H1 (cell line): ENCODE measurements around the gene MANEAL. TPM values are rescaled to one million over a fixed set of nuclear protein-coding genes. Genes with fewer than 3 reads are reported as not detected.

Experiments used
- CTCF ChIA-PET: fragments of 300-600 bp; sonication (Branson Sonifier 250); formaldehyde crosslinking; loops from one replicate; lab custom pipeline; 2021; ENCODE audit not compliant: partially characterized antibody; lab: Charles Lee
- POLR2A ChIA-PET: fragments of 300-600 bp; sonication (Branson Sonifier 250); formaldehyde crosslinking; loops from one replicate; lab custom pipeline; 2021; ENCODE audit warnings: inconsistent platforms; ENCODE audit not compliant: partially characterized antibody; lab: Charles Lee
- DNase-seq, 2 experiments: peaks; one replicate each; pipeline versions ENCODE4 v3.0.0 to v3.0.0-alpha.2; 2010 to 2022; ENCODE audit warnings: low spot score in 2 of 2, low read depth in 1 of 2, mixed read lengths in 1 of 2
- FAIRE-seq: peaks from 2 replicates; lab custom pipeline; 2011; peaks lifted over from hg19 to GRCh38; lab: Jason Lieb, UNC
- H2AFZ ChIP-seq: 2 replicates; pipeline ENCODE4 v1.8.1; 2012; ENCODE audit warnings: low read length, inconsistent platforms
- H2AK5ac ChIP-seq: 2 replicates; pipeline ENCODE4 v1.6.1; 2013; ENCODE audit warnings: low read depth, low read length
- H2BK120ac ChIP-seq: replicated peaks from 2 replicates; pipeline ENCODE3; 2013; ENCODE audit warnings: low read depth, low read length, inconsistent platforms
- H2BK12ac ChIP-seq: 2 replicates; pipeline ENCODE4 v1.6.1; 2013; ENCODE audit warnings: low read depth, low read length
- H2BK15ac ChIP-seq: 2 replicates; pipeline ENCODE4 v1.6.1; 2013; ENCODE audit warnings: low read length
- H2BK20ac ChIP-seq: 2 replicates; pipeline ENCODE4 v1.6.1; 2013; ENCODE audit warnings: low read length
- H2BK5ac ChIP-seq: 2 replicates; pipeline ENCODE4 v1.6.1; 2013; ENCODE audit warnings: low read depth, low read length
- H3K14ac ChIP-seq: 2 replicates; pipeline ENCODE4 v1.6.1; 2013; ENCODE audit warnings: inconsistent platforms; ENCODE audit not compliant: insufficient read length
- H3K18ac ChIP-seq: 2 replicates; pipeline ENCODE4 v1.6.1; 2013; ENCODE audit warnings: low read length; ENCODE audit errors: extremely low read depth
- H3K23ac ChIP-seq: 2 replicates; pipeline ENCODE4 v1.6.1; 2013; ENCODE audit warnings: inconsistent platforms; ENCODE audit not compliant: insufficient read length
- H3K23me2 ChIP-seq: 2 replicates; pipeline ENCODE4 v1.6.1; 2013; ENCODE audit warnings: low read depth, low read length
- H3K27ac ChIP-seq: 2 replicates; pipeline ENCODE4 v1.6.1; 2011; ENCODE audit warnings: low read depth, low read length, inconsistent platforms
- H3K27me3 ChIP-seq, 4 experiments: replicated peaks in 1 of 4; 1 replicate in 1 of 4; 2 replicates in 3 of 4; pipeline versions ENCODE4 v1.6.1 to v1.8.1; 2011 to 2013; ENCODE audit warnings: low read length in 3 of 4, mild to moderate bottlenecking in 3 of 4, inconsistent platforms in 2 of 4, mixed read lengths in 2 of 4, moderate library complexity in 1 of 4; ENCODE audit not compliant: control insufficient read depth in 3 of 4, insufficient read depth in 3 of 4; ENCODE audit errors: extremely low read depth in 1 of 4
- H3K36me3 ChIP-seq, 4 experiments: 2 replicates each; pipeline versions ENCODE4 v1.6.1 to v1.8.1; 2011 to 2013; ENCODE audit warnings: mild to moderate bottlenecking in 4 of 4, low read length in 3 of 4, moderate library complexity in 2 of 4, control low read depth in 1 of 4, inconsistent platforms in 1 of 4; ENCODE audit not compliant: insufficient read depth in 4 of 4, control insufficient read depth in 2 of 4
- H3K4ac ChIP-seq: replicated peaks from 2 replicates; pipeline ENCODE3; 2013; ENCODE audit warnings: low read length, low read depth, mixed read lengths, inconsistent platforms; ENCODE audit not compliant: insufficient read length
- H3K4me1 ChIP-seq, 4 experiments: replicated peaks in 1 of 4; 1 replicate in 1 of 4; 2 replicates in 3 of 4; pipeline versions ENCODE4 v1.6.1 to v1.8.1; 2011 to 2013; ENCODE audit warnings: low read length in 3 of 4, inconsistent platforms in 2 of 4, mixed read lengths in 1 of 4; ENCODE audit not compliant: insufficient read depth in 4 of 4, control insufficient read depth in 3 of 4
- H3K4me2 ChIP-seq, 2 experiments: 2 replicates each; pipeline versions ENCODE4 v1.6.1 to v1.8.1; 2011 to 2013; ENCODE audit warnings: low read depth in 2 of 2, low read length in 2 of 2, control low read depth in 1 of 2, inconsistent platforms in 1 of 2, mild to moderate bottlenecking in 1 of 2; ENCODE audit not compliant: insufficient read depth in 1 of 2
- H3K4me3 ChIP-seq, 4 experiments: fragments of 200-600, 300-600 bp in 1 of 4; sonication (generic), shearing (Covaris generic), sonication (Bioruptor Twin) in 1 of 4; 2 replicates each; pipeline versions ENCODE4 v1.5.1 to v1.8.1; 2011 to 2016; ENCODE audit warnings: low read length in 4 of 4, low read depth in 3 of 4, control low read depth in 2 of 4, inconsistent platforms in 2 of 4, mild to moderate bottlenecking in 2 of 4, mixed read lengths in 1 of 4, moderate library complexity in 1 of 4; ENCODE audit not compliant: insufficient read depth in 2 of 4; ENCODE audit errors: extremely low read depth in 1 of 4
- H3K56ac ChIP-seq: replicated peaks from 2 replicates; pipeline ENCODE3; 2013; ENCODE audit warnings: low read depth, mild to moderate bottlenecking, mixed read lengths, low read length, inconsistent platforms; ENCODE audit not compliant: insufficient read length
- H3K79me1 ChIP-seq: 2 replicates; pipeline ENCODE4 v1.6.1; 2013; ENCODE audit warnings: low read depth, low read length, control low read depth
- H3K79me2 ChIP-seq, 2 experiments: 2 replicates each; pipeline versions ENCODE4 v1.6.1 to v1.8.1; 2012 to 2013; ENCODE audit warnings: low read length in 2 of 2, mild to moderate bottlenecking in 2 of 2, inconsistent platforms in 1 of 2; ENCODE audit not compliant: insufficient read depth in 2 of 2, control insufficient read depth in 1 of 2
- H3K9ac ChIP-seq, 4 experiments: replicated peaks in 1 of 4; 1 replicate in 1 of 4; 2 replicates in 3 of 4; pipeline versions ENCODE4 v1.6.1 to v1.8.1; 2011 to 2013; ENCODE audit warnings: low read depth in 3 of 4, low read length in 3 of 4, control low read depth in 2 of 4, mild to moderate bottlenecking in 2 of 4, moderate library complexity in 2 of 4, inconsistent platforms in 1 of 4; ENCODE audit errors: extremely low read depth in 1 of 4
- H3K9me3 ChIP-seq, 2 experiments: 2 replicates each; pipeline versions ENCODE4 v1.6.1 to v1.8.1; 2012 to 2013; ENCODE audit warnings: mild to moderate bottlenecking in 2 of 2, moderate library complexity in 2 of 2, control low read depth in 1 of 2, inconsistent platforms in 1 of 2, low read depth in 1 of 2, low read length in 1 of 2, mixed read lengths in 1 of 2; ENCODE audit not compliant: insufficient read depth in 2 of 2
- H4K20me1 ChIP-seq, 2 experiments: replicated peaks in 1 of 2; 2 replicates each; pipeline versions ENCODE3 to v1.8.1; 2011 to 2013; ENCODE audit warnings: inconsistent platforms in 2 of 2, low read length in 2 of 2, mild to moderate bottlenecking in 1 of 2; ENCODE audit not compliant: insufficient read depth in 2 of 2, control insufficient read depth in 1 of 2
- H4K5ac ChIP-seq: 2 replicates; pipeline ENCODE4 v1.6.1; 2013; ENCODE audit warnings: low read length, low read depth, mixed read lengths, inconsistent platforms; ENCODE audit not compliant: insufficient read length
- H4K8ac ChIP-seq: 2 replicates; pipeline ENCODE4 v1.8.0; 2013; ENCODE audit warnings: mild to moderate bottlenecking, moderate library complexity, low read length, inconsistent platforms; ENCODE audit not compliant: insufficient read depth; ENCODE audit errors: extremely low read depth
- H4K91ac ChIP-seq: replicated peaks from 2 replicates; pipeline ENCODE3; 2013; ENCODE audit warnings: low read length, mixed read lengths, inconsistent platforms; ENCODE audit not compliant: insufficient read length
- BCL11A ChIP-seq, 2 experiments: IDR thresholded peaks; one replicate each; pipeline ENCODE4 v1.6.1; 2011; ENCODE audit warnings: low read depth in 2 of 2, low read length in 2 of 2, mild to moderate bottlenecking in 2 of 2
- CTCF ChIP-seq, 3 experiments: IDR thresholded peaks; 1 replicate in 2 of 3; 2 replicates in 1 of 3; pipeline versions ENCODE4 v1.5.1 to v1.6.1; 2011; ENCODE audit warnings: low read length in 3 of 3, mild to moderate bottlenecking in 3 of 3, inconsistent platforms in 2 of 3, low read depth in 1 of 3, moderate library complexity in 1 of 3; ENCODE audit not compliant: insufficient read depth in 1 of 3; ENCODE audit errors: control extremely low read depth in 1 of 3
- EGR1 ChIP-seq: IDR thresholded peaks from 2 replicates; pipeline ENCODE4 v1.6.1; 2011; ENCODE audit warnings: low read depth, low read length, borderline replicate concordance
- HDAC2 ChIP-seq, 2 experiments: fragments of 300-600 bp in 1 of 2; sonication (generic) in 1 of 2; IDR thresholded peaks; 2 replicates each; pipeline ENCODE4 v1.6.1; 2011 to 2012; ENCODE audit warnings: low read depth in 2 of 2, low read length in 2 of 2, mild to moderate bottlenecking in 2 of 2, moderate library complexity in 2 of 2, borderline replicate concordance in 1 of 2, inconsistent platforms in 1 of 2
- POU5F1 ChIP-seq: IDR thresholded peaks from 2 replicates; pipeline ENCODE4 v1.6.1; 2011; ENCODE audit warnings: low read depth, mild to moderate bottlenecking, low read length, moderate library complexity
- RBBP5 ChIP-seq: IDR thresholded peaks from 2 replicates; pipeline ENCODE4 v1.7.1; 2012; ENCODE audit warnings: low read depth, mild to moderate bottlenecking, inconsistent platforms, low read length, moderate library complexity, borderline replicate concordance
- SUZ12 ChIP-seq: fragments of 200-600 bp; sonication (generic); IDR thresholded peaks from 2 replicates; pipeline ENCODE4 v1.6.1; 2012; ENCODE audit warnings: mild to moderate bottlenecking, inconsistent platforms, low read length, moderate library complexity, mixed read lengths
- TAF7 ChIP-seq: optimal IDR thresholded peaks from 2 replicates; pipeline ENCODE3; 2011; ENCODE audit warnings: low read depth, mild to moderate bottlenecking, inconsistent platforms, low read length, moderate library complexity, borderline replicate concordance
- WGBS, 2 experiments: shearing (Covaris generic) in 1 of 2; methylation state at CpG; one replicate each; pipeline versions ENCODE4 v1.1.6 to v1.1.7; 2013 to 2015; ENCODE audit warnings: low lambda C conversion rate in 2 of 2, mixed read lengths in 2 of 2, inconsistent platforms in 1 of 2, low coverage in 1 of 2, missing lambda C conversion rate in 1 of 2; ENCODE audit not compliant: insufficient replicate concordance in 2 of 2, insufficient coverage in 1 of 2, insufficient read length in 1 of 2; ENCODE audit errors: extremely low coverage in 1 of 2, missing lambda C conversion rate in 1 of 2; 5-methylcytosine and 5-hydroxymethylcytosine counted together
- polyA plus RNA-seq, 7 experiments: library from polyadenylated mRNA; depleted of rRNA in 3 of 7; stranded (reverse) in 5 of 7; unstranded in 2 of 7; fragments of >200 nt in 5 of 7; fragments of 200-250 nt in 2 of 7; gene quantifications; 1 replicate in 5 of 7; 2 replicates in 1 of 7; 4 replicates in 1 of 7; pipeline versions ENCODE4 v1.2.1 to v1.2.3, GENCODE V29; 2011 to 2013; ENCODE audit warnings: missing spikeins in 2 of 7, mixed read lengths in 2 of 7
- total RNA-seq: library from RNA; stranded (reverse); fragmentation: NEBNext Ultra II Directional; extraction: Animal tissue kit (Norgen Biotek cat#: 25700); gene quantifications from 2 replicates; pipeline ENCODE4 v1.2.1, GENCODE V29; 2021

Gene MANEAL
- total and polyA plus RNA-seq, 2 of the 8 experiments (the other 6 are each of a cell fraction or from before 2014, with no cell fraction given), result 4.8 to 7.2 TPM

- peak in 1 of 2 experiments; percentile 51 for DNase-seq
- no peak overlapping the region for H4K8ac ChIP-seq
- H2AFZ ChIP-seq, result no peak overlapping the region
- H3K9me3 ChIP-seq, result no peaks in the 10 kb centered on the region
- WGBS, 2 experiments, result 51% methylated on average over 30 of the region's 36 CpGs; no CpG with 5 or more reads in 1 of the 2 experiments
- no peak overlapping the region for H2BK20ac ChIP-seq
- no peak overlapping the region for H4K5ac ChIP-seq
- H3K23me2 ChIP-seq, result peaks cover 8% of the 10 kb centered on the region
- peaks cover 0 to 7% of the 10 kb centered on the region in 2 experiments for H4K20me1 ChIP-seq
- peak overlapping the region; percentile 27 to 79 (median 50); a peak in 6 of 8 replicates for H3K4me3 ChIP-seq
- TF ChIP-seq CTCF (IDR thresholded peaks at IDR 0.05; ENCODE audit: control extremely low read depth in 1 of 3, insufficient read depth in 1 of 3, low read depth in 1 of 3, low read length in 3 of 3) (no peak), EGR1 (no peak), RBBP5 (no peak), BCL11A (IDR thresholded peaks at IDR 0.05; ENCODE audit: low read depth in 2 of 2, low read length in 2 of 2) (no peak), SUZ12 (peak; percentile 28; the same call in 1 of the 2 replicates), POU5F1 (no peak), TAF7 (no peak), HDAC2 (IDR thresholded peaks at IDR 0.05; ENCODE audit: borderline replicate concordance in 1 of 2, low read depth in 2 of 2, low read length in 2 of 2) (no peak)
- H3K79me1 ChIP-seq, result no peaks in the 10 kb centered on the region
- FAIRE-seq, result no peak
- H3K27me3 ChIP-seq, result peaks cover 10 to 38% (median 31%) of the 10 kb centered on the region in 4 experiments
- no peak overlapping the region for H3K9ac ChIP-seq
- ChIA-PET POLR2A (interaction anchor here (0.9 to 1.5 kb wide), 2 partner anchors 15 to 26 kb away, joined by 3 read pairs; partner anchors contain the start of gene YRDC), CTCF (interaction anchor here (0.7 kb wide), 1 partner anchor 27 kb away, joined by 3 read pairs; no protein-coding TSS in a partner anchor)
- H3K23ac ChIP-seq, result no peak overlapping the region
- no peak overlapping the region for H3K56ac ChIP-seq
- H3K4me2 ChIP-seq, result peak overlapping the region; percentile 79 to 99
- no peak overlapping the region for H3K14ac ChIP-seq
- H3K18ac ChIP-seq, result no peak overlapping the region
- no peak overlapping the region for H3K27ac ChIP-seq
- H2BK15ac ChIP-seq, result no peak overlapping the region
- no peaks in the 10 kb centered on the region for H3K79me2 ChIP-seq
- no peak overlapping the region for H4K91ac ChIP-seq
- H3K4me1 ChIP-seq, result peaks cover 0 to 7% (median 5%) of the 10 kb centered on the region in 4 experiments; a peak in 6 of 7 replicates
- no peak overlapping the region for H3K4ac ChIP-seq
- no peak overlapping the region for H2BK12ac ChIP-seq
- no peaks in the 10 kb centered on the region for H3K36me3 ChIP-seq
- H2AK5ac ChIP-seq, result no peak overlapping the region
- H2BK5ac ChIP-seq, result no peak overlapping the region
- no peak overlapping the region for H2BK120ac ChIP-seq
Observed at GRCh38 chr1:37792943-37793686, 532 bp upstream of the MANEAL start.
